ENCODE results near the gene LIN9.
"Not testable (repeated sequence)": the region's sequence is repeated elsewhere in the genome, so short reads cannot be mapped to it uniquely, and the experiment has no call there.

Gene LIN9

GRCh38 chr1:226210571-226211176 is 98.3 kb downstream of the LIN9 start:
- DNase-seq = no peak

GRCh38 chr1:226209307-226210059 is 99.5 kb downstream of the LIN9 start:
- no peak for DNase-seq

- DNase-seq = no peak
Measured at GRCh38 chr1:226207048-226207447, 101.9 kb downstream of the LIN9 start.

GRCh38 chr1:226204198-226204597 is 104.8 kb downstream of the LIN9 start:
- DNase-seq = no peak

- DNase-seq = no peak
Measured at GRCh38 chr1:226203655-226204054, 105.3 kb downstream of the LIN9 start.

- no peak for DNase-seq
Measured at GRCh38 chr1:226203240-226203639, 105.7 kb downstream of the LIN9 start.

GRCh38 chr1:226202666-226203065 is 106.3 kb downstream of the LIN9 start:
- DNase-seq = not testable (repeated sequence)

GRCh38 chr1:226202246-226202645 is 106.7 kb downstream of the LIN9 start:
- no peak for DNase-seq

GRCh38 chr1:226201029-226201593 is 107.9 kb downstream of the LIN9 start:
- DNase-seq = no peak

- DNase-seq = no peak
Measured at GRCh38 chr1:226199971-226200370, 109.0 kb downstream of the LIN9 start.

GRCh38 chr1:226195144-226195543 is 113.8 kb downstream of the LIN9 start:
- DNase-seq = no peak

- no peak for DNase-seq
Measured at GRCh38 chr1:226187380-226187779, 121.6 kb downstream of the LIN9 start.

- no peak for DNase-seq
Measured at GRCh38 chr1:226187019-226187322, 122.0 kb downstream of the LIN9 start.

- DNase-seq = peak; percentile 31 to 74
Measured at GRCh38 chr1:226186124-226187018, 122.6 kb downstream of the LIN9 start, which contains the start of gene ACBD3. TSS of gene ACBD3 (minus strand) at chr1:226186741. CDS start at chr1:226186675, 66 bp downstream.

- no peak for DNase-seq
Measured at GRCh38 chr1:226185141-226186036, 123.6 kb downstream of the LIN9 start.

- peak in 1 of 2 experiments; percentile 15 for DNase-seq
Measured at GRCh38 chr1:226181996-226182714, 126.8 kb downstream of the LIN9 start.
